ENCODE measurements around the gene ECEL1. TPM values are rescaled to one million over a fixed set of nuclear protein-coding genes. Genes with fewer than 3 reads are reported as not detected.

The ECEL1 gene
- total and polyA plus RNA-seq, 4 donors: 0.09 to 0.35 (median 0.23) TPM

DNA sequence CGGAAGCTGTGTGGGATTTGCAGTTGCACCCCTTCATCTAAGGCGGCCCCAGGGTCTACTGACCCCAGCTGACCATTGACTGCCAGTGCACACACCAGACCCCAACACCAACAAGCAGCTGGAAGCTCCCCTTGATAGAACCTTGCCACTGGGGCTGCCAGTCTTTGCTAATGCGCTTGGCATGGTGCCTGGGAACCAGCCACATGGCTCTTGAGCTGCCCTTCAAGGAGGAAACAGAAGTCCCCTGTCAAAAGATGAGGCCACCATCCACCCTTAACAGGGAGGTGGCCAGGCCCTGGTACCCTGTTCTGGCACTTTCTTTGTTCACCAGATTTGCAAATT is 23.1 kb downstream of the ECEL1 start:
- peaks cover 3 to 8% (median 5%) of the 10 kb centered on the region in 3 donors for H3K27me3 ChIP-seq (ENCODE audit: control insufficient read depth in 3 of 3, insufficient read depth in 3 of 3, low read length in 2 of 3)
- no peak overlapping the region for H3K27ac ChIP-seq (ENCODE audit: low read depth in 1 of 2, low read length in 1 of 2)
- TF ChIP-seq, protein P1, sequence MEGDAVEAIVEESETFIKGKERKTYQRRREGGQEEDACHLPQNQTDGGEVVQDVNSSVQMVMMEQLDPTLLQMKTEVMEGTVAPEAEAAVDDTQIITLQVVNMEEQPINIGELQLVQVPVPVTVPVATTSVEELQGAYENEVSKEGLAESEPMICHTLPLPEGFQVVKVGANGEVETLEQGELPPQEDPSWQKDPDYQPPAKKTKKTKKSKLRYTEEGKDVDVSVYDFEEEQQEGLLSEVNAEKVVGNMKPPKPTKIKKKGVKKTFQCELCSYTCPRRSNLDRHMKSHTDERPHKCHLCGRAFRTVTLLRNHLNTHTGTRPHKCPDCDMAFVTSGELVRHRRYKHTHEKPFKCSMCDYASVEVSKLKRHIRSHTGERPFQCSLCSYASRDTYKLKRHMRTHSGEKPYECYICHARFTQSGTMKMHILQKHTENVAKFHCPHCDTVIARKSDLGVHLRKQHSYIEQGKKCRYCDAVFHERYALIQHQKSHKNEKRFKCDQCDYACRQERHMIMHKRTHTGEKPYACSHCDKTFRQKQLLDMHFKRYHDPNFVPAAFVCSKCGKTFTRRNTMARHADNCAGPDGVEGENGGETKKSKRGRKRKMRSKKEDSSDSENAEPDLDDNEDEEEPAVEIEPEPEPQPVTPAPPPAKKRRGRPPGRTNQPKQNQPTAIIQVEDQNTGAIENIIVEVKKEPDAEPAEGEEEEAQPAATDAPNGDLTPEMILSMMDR (IDR thresholded peaks at IDR 0.05; ENCODE audit: control extremely low read depth, extremely low read depth): no peak
- no peak overlapping the region for H3K9ac ChIP-seq (ENCODE audit: insufficient read depth in 1 of 2, low read length in 2 of 2)
- ATAC-seq (ENCODE audit: insufficient read depth, low FRiP score) (no peak), DNase-seq (peak in 1 of 3 donors; percentile 7)
- WGBS, 2 donors: 88 to 89% methylated on average over 3 of the region's 3 CpGs
- no peak overlapping the region for H3K4me3 ChIP-seq
- H3K36me3 ChIP-seq (ENCODE audit: control insufficient read depth in 4 of 4, insufficient read depth in 4 of 4, low read length in 4 of 4): no peaks in the 10 kb centered on the region
- no peaks in the 10 kb centered on the region for H3K4me1 ChIP-seq (ENCODE audit: control insufficient read depth in 5 of 5, insufficient read depth in 5 of 5, low read length in 5 of 5)
- no peaks in the 10 kb centered on the region for H3K9me3 ChIP-seq (ENCODE audit: control insufficient read depth in 4 of 4, insufficient read depth in 3 of 4, low read length in 3 of 4)

DNA sequence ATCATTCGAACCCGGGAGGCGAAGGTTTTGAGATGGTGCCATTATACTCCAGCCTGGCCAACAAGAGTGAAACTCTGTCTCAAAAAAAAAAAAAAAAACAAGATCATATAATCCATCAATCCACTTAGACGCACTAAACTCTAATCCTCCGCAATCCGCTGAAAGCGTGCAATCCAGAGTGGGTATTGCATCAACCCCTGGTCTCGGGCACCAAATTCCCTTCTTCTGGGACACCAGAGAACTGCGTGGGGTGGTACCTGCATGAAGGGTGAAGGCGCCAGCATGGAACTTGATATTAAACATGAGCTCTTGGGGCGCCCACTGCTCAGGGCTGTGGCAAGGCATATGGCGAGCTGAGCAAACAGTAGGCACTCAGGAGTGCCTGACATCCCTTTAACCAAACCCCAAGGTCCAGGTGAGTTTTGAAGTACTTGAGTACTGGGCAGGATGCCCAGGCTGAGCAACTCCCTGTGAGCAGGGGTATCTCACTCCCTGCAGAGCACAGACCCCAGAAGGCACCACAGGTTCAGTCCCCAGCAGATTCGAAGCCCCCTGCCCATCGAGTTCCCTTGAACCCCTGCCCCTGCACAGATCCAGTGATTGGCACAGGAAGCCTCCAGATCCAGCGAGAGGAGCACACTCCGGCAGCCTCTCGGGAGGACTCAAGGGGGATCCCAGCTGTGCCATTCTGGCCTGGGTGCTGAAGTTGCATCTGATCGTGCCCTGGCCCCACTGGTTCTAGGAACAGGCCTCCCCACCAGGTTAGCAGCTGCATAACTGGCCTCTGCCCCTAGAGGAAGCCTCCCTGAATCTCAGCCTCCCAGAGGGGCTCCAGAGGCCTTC is 23.7 kb downstream of the ECEL1 start:
- Histone ChIP-seq H3K27ac (ENCODE audit: low read depth in 1 of 2, low read length in 1 of 2) (no peak overlapping the region), H3K9me3 (ENCODE audit: control insufficient read depth in 4 of 4, insufficient read depth in 3 of 4, low read length in 3 of 4) (no peaks in the 10 kb centered on the region), H3K4me3 (no peak overlapping the region), H3K36me3 (ENCODE audit: control insufficient read depth in 4 of 4, insufficient read depth in 4 of 4, low read length in 4 of 4) (no peaks in the 10 kb centered on the region), H3K4me1 (ENCODE audit: control insufficient read depth in 5 of 5, insufficient read depth in 5 of 5, low read length in 5 of 5) (no peaks in the 10 kb centered on the region), H3K27me3 (ENCODE audit: control insufficient read depth in 3 of 3, insufficient read depth in 3 of 3, low read length in 2 of 3) (peaks cover 5 to 13% (median 6%) of the 10 kb centered on the region in 3 donors), H3K9ac (ENCODE audit: insufficient read depth in 1 of 2, low read length in 2 of 2) (no peak overlapping the region)
- DNase-seq (peak in 1 of 3 donors; percentile 6), ATAC-seq (ENCODE audit: insufficient read depth, low FRiP score) (no peak)
- TF ChIP-seq, protein P1 (IDR thresholded peaks at IDR 0.05; ENCODE audit: control extremely low read depth, extremely low read depth): no peak
- WGBS, 2 donors: 89 to 95% methylated on average over 18 of the region's 18 CpGs

DNA sequence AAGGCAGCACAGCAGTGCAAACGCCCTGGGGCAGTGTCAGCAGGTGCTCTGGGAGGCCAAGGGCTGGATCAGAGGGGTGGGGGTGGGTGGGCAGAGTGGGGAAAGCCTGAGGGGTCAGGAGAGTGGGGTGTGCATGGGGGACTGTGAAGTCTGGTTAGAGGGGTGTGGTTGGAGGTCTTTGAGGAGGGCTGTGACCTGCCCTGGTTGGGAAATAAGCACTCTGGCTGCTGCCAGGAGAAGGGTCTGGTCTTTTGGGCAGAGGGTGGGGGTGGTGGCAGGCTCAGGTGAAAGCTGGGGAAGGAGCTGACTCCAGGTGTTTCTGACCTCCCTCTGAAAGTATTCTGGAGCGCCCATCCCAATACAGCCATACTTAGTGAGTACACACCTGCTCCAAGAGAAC is 27.5 kb downstream of the ECEL1 start:
- H3K4me1 ChIP-seq (ENCODE audit: control insufficient read depth in 5 of 5, insufficient read depth in 5 of 5, low read length in 5 of 5): no peaks in the 10 kb centered on the region
- no peak for DNase-seq

More for the DNA sequence above, 27.5 kb downstream of the ECEL1 start:
- Histone ChIP-seq H3K9ac (ENCODE audit: insufficient read depth in 1 of 2, low read length in 2 of 2) (no peak overlapping the region), H3K27ac (ENCODE audit: low read depth in 1 of 2, low read length in 1 of 2) (no peak overlapping the region), H3K36me3 (ENCODE audit: control insufficient read depth in 4 of 4, insufficient read depth in 4 of 4, low read length in 4 of 4) (no peaks in the 10 kb centered on the region), H3K9me3 (ENCODE audit: control insufficient read depth in 4 of 4, insufficient read depth in 3 of 4, low read length in 3 of 4) (peaks cover 0 to 2% (median 0%) of the 10 kb centered on the region in 4 donors), H3K4me3 (no peak overlapping the region), H3K27me3 (ENCODE audit: control insufficient read depth in 3 of 3, insufficient read depth in 3 of 3, low read length in 2 of 3) (peaks cover 12 to 22% (median 12%) of the 10 kb centered on the region in 3 donors)
- TF ChIP-seq, protein P1 (IDR thresholded peaks at IDR 0.05; ENCODE audit: control extremely low read depth, extremely low read depth): no peak
- WGBS, 2 donors: 66 to 93% methylated on average over 2 of the region's 2 CpGs
- no peak for ATAC-seq (ENCODE audit: insufficient read depth, low FRiP score)
